Skeletal muscle cell (primary cell): Measurements from ENCODE around the gene LAMB1.
"Not testable (repeated sequence)": the region's sequence is repeated elsewhere in the genome, so short reads cannot be mapped to it uniquely, and the experiment has no call there.

Source experiments
- DNase-seq: peaks from one replicate; pipeline ENCODE4 v3.0.0-alpha.2; 2010; ENCODE audit warnings: low read depth
- H3K4me3 ChIP-seq: 2 replicates; pipeline ENCODE4 v1.5.1; 2011; ENCODE audit warnings: low read depth, mild to moderate bottlenecking, control low read depth, low read length, moderate library complexity

The LAMB1 gene

GRCh38 chr7:107934991-107935770 lies 67.8 kb downstream of the LAMB1 start:
- DNase-seq = no peak
- H3K4me3 ChIP-seq = no peak overlapping the region

GRCh38 chr7:107933386-107934013 lies 69.5 kb downstream of the LAMB1 start:
- DNase-seq = no peak
- H3K4me3 ChIP-seq = no peak overlapping the region

- no peak for DNase-seq
- H3K4me3 ChIP-seq = no peak overlapping the region
Measured at GRCh38 chr7:107932805-107933204, 70.2 kb downstream of the LAMB1 start.

GRCh38 chr7:107931740-107932515 lies 71.0 kb downstream of the LAMB1 start:
- DNase-seq = no peak
- no peak overlapping the region for H3K4me3 ChIP-seq

GRCh38 chr7:107926481-107926880 lies 76.5 kb downstream of the LAMB1 start:
- no peak overlapping the region for H3K4me3 ChIP-seq
- DNase-seq = no peak

GRCh38 chr7:107924841-107925504 lies 78.0 kb downstream of the LAMB1 start:
- no peak overlapping the region for H3K4me3 ChIP-seq
- DNase-seq = no peak

GRCh38 chr7:107922886-107923285 lies 80.1 kb downstream of the LAMB1 start:
- no peak overlapping the region for H3K4me3 ChIP-seq
- no peak for DNase-seq

GRCh38 chr7:107921826-107922225 lies 81.1 kb downstream of the LAMB1 start:
- not testable (repeated sequence) for DNase-seq, H3K4me3 ChIP-seq

GRCh38 chr7:107920048-107920772 lies 82.8 kb downstream of the LAMB1 start:
- H3K4me3 ChIP-seq = no peak overlapping the region
- no peak for DNase-seq

GRCh38 chr7:107918948-107919347 lies 84.0 kb downstream of the LAMB1 start:
- no peak for DNase-seq
- no peak overlapping the region for H3K4me3 ChIP-seq

- no peak overlapping the region for H3K4me3 ChIP-seq
- DNase-seq = no peak
Measured at GRCh38 chr7:107917763-107918651, 85.0 kb downstream of the LAMB1 start.

GRCh38 chr7:107915541-107915940 lies 87.4 kb downstream of the LAMB1 start:
- no peak for DNase-seq
- no peak overlapping the region for H3K4me3 ChIP-seq

GRCh38 chr7:107914831-107915230 lies 88.1 kb downstream of the LAMB1 start:
- no peak for DNase-seq
- no peak overlapping the region for H3K4me3 ChIP-seq

- H3K4me3 ChIP-seq = no peak overlapping the region
- no peak for DNase-seq
Measured at GRCh38 chr7:107913851-107914250, 89.1 kb downstream of the LAMB1 start.

GRCh38 chr7:107911981-107912380 lies 91.0 kb downstream of the LAMB1 start:
- no peak for DNase-seq
- no peak overlapping the region for H3K4me3 ChIP-seq

GRCh38 chr7:107909445-107909844 lies 93.5 kb downstream of the LAMB1 start:
- no peak for DNase-seq
- H3K4me3 ChIP-seq = no peak overlapping the region

GRCh38 chr7:107907790-107908189 lies 95.2 kb downstream of the LAMB1 start:
- H3K4me3 ChIP-seq = no peak overlapping the region
- DNase-seq = no peak

GRCh38 chr7:107902381-107902780 lies 100.6 kb downstream of the LAMB1 start:
- H3K4me3 ChIP-seq = no peak overlapping the region
- DNase-seq = no peak
